Coronary artery (tissue), 2 donors: ENCODE measurements around the gene RFTN1.

Experiments used
- DNase-seq: peaks from one replicate; pipeline ENCODE4 v3.0.0-alpha.2; 2017; ENCODE audit warnings: low spot score
- H3K27ac ChIP-seq, 2 donors: fragments of 200-600 bp; sonication (generic); one replicate each; pipeline ENCODE4 v1.5.1; 2016 to 2019
- H3K4me3 ChIP-seq: fragments of 200-600 bp; sonication (generic); 2 replicates; pipeline ENCODE4 v1.5.1; 2016; ENCODE audit warnings: mild to moderate bottlenecking, moderate library complexity
- CTCF ChIP-seq: fragments of 200-600 bp; sonication (generic); IDR thresholded peaks from one replicate; pipeline ENCODE4 v1.5.1; 2019; ENCODE audit warnings: antibody characterized with exemption

The RFTN1 gene

GRCh38 chr3:16365491-16366128 lies 147.9 kb downstream of the RFTN1 start:
- no peak for TF ChIP-seq CTCF
- DNase-seq: no peak
- Histone ChIP-seq H3K4me3 (no peak overlapping the region), H3K27ac (no peak overlapping the region)

- no peak for DNase-seq
- TF ChIP-seq CTCF: no peak
- no peak overlapping the region for H3K27ac ChIP-seq
- no peak overlapping the region for H3K4me3 ChIP-seq
Observed at GRCh38 chr3:16364963-16365362, 148.5 kb downstream of the RFTN1 start.

GRCh38 chr3:16364323-16364722 lies 149.2 kb downstream of the RFTN1 start:
- TF ChIP-seq CTCF: no peak
- H3K27ac ChIP-seq: no peak overlapping the region
- no peak overlapping the region for H3K4me3 ChIP-seq
- DNase-seq: no peak

GRCh38 chr3:16363636-16364035 lies 149.9 kb downstream of the RFTN1 start:
- Histone ChIP-seq H3K4me3 (no peak overlapping the region), H3K27ac (no peak overlapping the region)
- no peak for DNase-seq
- no peak for TF ChIP-seq CTCF

- Histone ChIP-seq H3K27ac (no peak overlapping the region), H3K4me3 (no peak overlapping the region)
- no peak for TF ChIP-seq CTCF
- DNase-seq: no peak
Observed at GRCh38 chr3:16362770-16363169, 150.7 kb downstream of the RFTN1 start.

- no peak for DNase-seq
- H3K4me3 ChIP-seq: no peak overlapping the region
- no peak overlapping the region for H3K27ac ChIP-seq
- TF ChIP-seq CTCF: no peak
Observed at GRCh38 chr3:16361087-16361486, 152.4 kb downstream of the RFTN1 start.

- H3K27ac ChIP-seq: no peak overlapping the region
Observed at GRCh38 chr3:16359331-16359730, 154.2 kb downstream of the RFTN1 start.

More at GRCh38 chr3:16359331-16359730, 154.2 kb downstream of the RFTN1 start:
- no peak for DNase-seq
- TF ChIP-seq CTCF: no peak
- H3K4me3 ChIP-seq: no peak overlapping the region
